Activated naive CD4-positive, alpha-beta T cell treated with anti-CD3 and anti-CD28 coated beads, Interleukin-2, amount 10 ng/mL, durations not matched to agents 7 days and 5 days (primary cell): ENCODE results near the gene ZNF23.

ENCODE experiments used
- CTCF ChIA-PET: fragments of 350-600 bp; sonication (Branson Sonifier 250); formaldehyde crosslinking; loops from one replicate; lab custom pipeline; 2021; ENCODE audit warnings: antibody characterized with exemption; lab: Charles Lee
- DNase-seq: peaks from one replicate; pipeline ENCODE4 v3.0.0-alpha.2; 2020
- H3K27ac Mint-ChIP-seq: one replicate; pipeline ENCODE4 v1.8.0; 2021; ENCODE audit warnings: mild to moderate bottlenecking, moderate library complexity, mixed read lengths
- H3K27me3 Mint-ChIP-seq: one replicate; pipeline ENCODE4 v1.8.0; 2021; ENCODE audit warnings: mild to moderate bottlenecking, mixed read lengths
- H3K36me3 Mint-ChIP-seq: one replicate; pipeline ENCODE4 v1.8.0; 2021; ENCODE audit warnings: mixed read lengths
- H3K4me1 Mint-ChIP-seq: one replicate; pipeline ENCODE4 v1.8.0; 2021; ENCODE audit warnings: mixed read lengths
- H3K4me3 Mint-ChIP-seq: one replicate; pipeline ENCODE4 v1.8.0; 2021; ENCODE audit warnings: mild to moderate bottlenecking, moderate library complexity, mixed read lengths
- H3K9me3 Mint-ChIP-seq: one replicate; pipeline ENCODE4 v1.8.0; 2021; ENCODE audit warnings: mixed read lengths

ZNF23 gene

DNA sequence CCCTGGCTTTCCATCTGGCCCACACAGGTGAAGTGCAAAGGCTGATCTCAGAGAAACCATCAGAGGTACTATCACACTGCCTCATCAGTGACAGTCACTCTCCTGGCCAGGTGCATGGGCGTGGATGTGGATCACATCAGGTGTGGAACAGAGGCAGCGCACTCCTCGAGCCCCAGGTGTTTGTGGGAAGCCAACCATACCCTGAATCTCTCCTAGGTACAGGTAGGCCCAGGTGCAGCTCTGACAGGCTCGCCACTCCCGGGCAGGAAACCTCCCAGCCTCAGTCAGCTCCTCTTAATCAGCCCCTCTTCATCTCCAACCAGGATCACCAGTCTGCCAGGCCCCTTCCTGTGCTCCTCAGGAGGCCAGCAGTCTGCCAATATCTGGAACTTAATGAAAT is 51.9 kb downstream of the ZNF23 start:
- no peak overlapping the region for H3K27ac Mint-ChIP-seq
- CTCF ChIA-PET, result interaction anchor here (5.4 to 5.6 kb wide), 2 partner anchors 90 to 200 kb away, joined by 36 to 85 read pairs; no protein-coding TSS in a partner anchor

DNA sequence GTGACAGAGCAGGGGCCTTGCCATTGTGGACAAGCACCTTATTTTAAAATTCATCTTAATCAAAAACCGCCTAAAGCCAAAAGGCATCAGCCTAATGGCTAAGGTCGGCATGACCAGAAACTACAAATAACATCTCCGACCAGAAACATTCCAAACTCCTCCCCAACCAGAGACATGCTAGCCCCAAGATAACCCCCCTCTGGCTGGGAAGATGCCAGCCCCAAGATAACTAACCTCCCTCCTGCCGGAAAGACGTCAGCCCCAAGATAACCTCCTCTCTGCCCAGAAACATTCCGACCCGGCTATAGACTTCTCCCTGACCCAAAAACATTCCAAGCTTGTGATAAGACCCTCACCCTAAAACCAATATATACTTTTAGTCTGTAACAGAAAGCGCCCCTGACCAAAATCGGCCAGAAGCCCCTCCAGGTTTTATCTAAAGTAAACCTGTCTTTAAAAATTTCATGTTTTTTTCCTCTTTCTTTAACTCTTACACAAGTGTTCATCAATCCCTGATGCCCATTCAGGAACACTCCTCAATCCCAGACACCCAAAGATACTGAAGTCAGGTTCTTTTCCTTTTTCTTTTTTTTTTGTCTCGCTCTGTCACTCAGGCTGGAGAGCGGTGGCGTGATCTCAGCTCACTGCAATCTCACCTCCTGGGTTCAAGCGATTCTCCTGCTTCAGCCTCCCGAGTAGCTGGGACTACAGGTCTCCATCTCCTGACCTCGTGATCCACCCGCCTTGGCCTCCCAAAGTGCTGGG is 52.9 kb downstream of the ZNF23 start:
- no peaks in the 10 kb centered on the region for H3K36me3 Mint-ChIP-seq
- no peaks in the 10 kb centered on the region for H3K9me3 Mint-ChIP-seq
- peaks cover 49% of the 10 kb centered on the region for H3K27me3 Mint-ChIP-seq
- H3K4me1 Mint-ChIP-seq, result peaks cover 8% of the 10 kb centered on the region
- CTCF ChIA-PET, result interaction anchor here (5.4 kb wide), 1 partner anchor 201 kb away, joined by 36 read pairs; no protein-coding TSS in a partner anchor
- no peak overlapping the region for H3K27ac Mint-ChIP-seq
- no peak for DNase-seq
- no peak overlapping the region for H3K4me3 Mint-ChIP-seq

More for the DNA sequence above, 51.9 kb downstream of the ZNF23 start:
- H3K9me3 Mint-ChIP-seq, result no peaks in the 10 kb centered on the region
- DNase-seq, result no peak
- H3K36me3 Mint-ChIP-seq, result no peaks in the 10 kb centered on the region
- no peak overlapping the region for H3K4me3 Mint-ChIP-seq
- peaks cover 49% of the 10 kb centered on the region for H3K27me3 Mint-ChIP-seq
- H3K4me1 Mint-ChIP-seq, result peaks cover 8% of the 10 kb centered on the region

DNA sequence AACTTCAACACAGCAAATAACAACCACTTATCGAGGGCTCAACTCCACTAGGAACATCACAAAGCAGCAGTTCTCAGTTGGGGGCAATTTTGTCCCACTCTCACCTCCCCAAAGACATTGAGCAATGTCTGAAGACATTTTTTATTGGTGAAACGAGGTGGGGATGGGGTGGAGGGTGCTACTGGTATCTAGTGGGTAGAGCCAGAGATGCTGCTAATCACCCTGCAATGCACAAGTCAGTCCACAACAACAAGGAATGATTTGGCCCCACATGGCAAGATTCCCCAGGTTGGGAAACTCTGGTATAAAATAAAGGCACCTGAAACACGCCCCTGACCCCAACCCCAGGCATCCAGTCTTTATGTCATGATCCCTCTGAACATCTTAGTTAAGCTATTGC is 53.5 kb downstream of the ZNF23 start:
- Mint-ChIP-seq H3K27me3 (peaks cover 49% of the 10 kb centered on the region), H3K36me3 (no peaks in the 10 kb centered on the region), H3K27ac (no peak overlapping the region), H3K4me3 (no peak overlapping the region), H3K9me3 (no peaks in the 10 kb centered on the region), H3K4me1 (peaks cover 8% of the 10 kb centered on the region)
- DNase-seq, result no peak
- CTCF ChIA-PET, result no interaction called here

DNA sequence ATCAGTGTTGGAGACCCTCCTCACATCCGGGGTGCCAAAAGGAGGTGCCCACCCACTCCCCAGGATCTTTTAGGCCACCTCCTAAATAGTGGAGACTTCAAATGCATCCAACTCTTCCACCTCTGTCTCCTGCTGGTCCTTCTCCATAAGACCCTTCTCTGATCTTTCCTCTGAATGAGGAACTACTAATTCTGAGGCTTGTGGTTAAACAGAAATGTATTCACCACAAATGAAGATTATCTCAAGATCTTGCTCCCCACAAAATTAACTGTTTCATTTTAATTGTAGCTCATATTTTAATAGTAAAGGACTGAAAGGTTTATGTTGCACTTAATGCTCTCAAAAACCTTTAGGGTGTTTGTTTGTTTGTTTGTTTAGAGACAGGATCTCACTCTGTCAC is 54.3 kb downstream of the ZNF23 start:
- Mint-ChIP-seq H3K27ac (no peak overlapping the region), H3K9me3 (no peaks in the 10 kb centered on the region), H3K4me3 (no peak overlapping the region), H3K36me3 (no peaks in the 10 kb centered on the region), H3K4me1 (peaks cover 8% of the 10 kb centered on the region), H3K27me3 (peaks cover 47% of the 10 kb centered on the region)
- DNase-seq, result no peak
- CTCF ChIA-PET, result interaction anchor here (0.8 to 1.1 kb wide), 2 partner anchors 91 to 92 kb away, joined by 3 to 4 read pairs; no protein-coding TSS in a partner anchor

DNA sequence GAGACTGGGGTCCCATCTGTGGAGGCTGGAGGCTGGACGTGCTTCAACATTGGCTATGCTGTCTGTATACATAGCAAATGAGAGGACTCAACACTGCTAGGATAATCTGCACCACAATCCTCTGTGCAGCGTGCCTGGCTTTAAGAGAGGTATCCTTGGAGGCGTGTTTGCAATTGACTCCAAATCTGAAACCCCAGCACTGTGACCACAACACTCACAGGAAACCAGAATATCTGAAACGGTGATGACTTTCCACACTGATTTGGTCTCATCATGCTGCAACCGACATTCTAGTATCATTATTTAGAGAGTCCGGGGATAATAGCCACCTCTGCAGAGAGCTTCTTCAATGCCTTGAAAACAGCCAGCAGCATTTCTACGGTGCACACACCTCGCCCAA is 55.3 kb downstream of the ZNF23 start:
- CTCF ChIA-PET, result interaction anchor here (1.1 kb wide), 1 partner anchor 93 kb away, joined by 3 read pairs; no protein-coding TSS in a partner anchor
- peaks cover 8% of the 10 kb centered on the region for H3K4me1 Mint-ChIP-seq
- peaks cover 39% of the 10 kb centered on the region for H3K27me3 Mint-ChIP-seq
- H3K36me3 Mint-ChIP-seq, result no peaks in the 10 kb centered on the region
- no peak overlapping the region for H3K27ac Mint-ChIP-seq
- no peak overlapping the region for H3K4me3 Mint-ChIP-seq
- no peak for DNase-seq
- H3K9me3 Mint-ChIP-seq, result no peaks in the 10 kb centered on the region

DNA sequence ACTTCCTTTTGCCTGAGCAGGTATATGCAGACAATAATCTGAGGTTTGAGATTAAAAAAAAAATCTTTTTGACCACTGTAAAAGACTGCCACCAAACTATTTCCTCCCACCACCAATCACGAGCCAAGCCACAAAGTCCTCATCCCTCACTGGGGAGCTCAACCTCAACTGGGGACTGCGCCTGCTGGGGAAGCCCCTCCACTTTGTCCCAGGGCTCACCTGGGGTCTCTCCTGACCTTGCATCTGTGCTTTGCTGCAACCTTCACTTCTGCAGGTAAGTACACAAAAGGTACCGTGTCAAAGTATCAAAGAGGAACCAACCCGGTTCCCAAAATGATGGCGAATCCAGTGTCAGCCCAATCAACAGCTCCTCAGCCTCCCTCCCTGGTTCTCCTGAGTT is 55.7 kb downstream of the ZNF23 start:
- Mint-ChIP-seq H3K9me3 (no peaks in the 10 kb centered on the region), H3K4me1 (peaks cover 8% of the 10 kb centered on the region), H3K36me3 (no peaks in the 10 kb centered on the region), H3K27ac (no peak overlapping the region), H3K4me3 (no peak overlapping the region), H3K27me3 (peaks cover 39% of the 10 kb centered on the region)
- CTCF ChIA-PET, result no interaction called here
- DNase-seq, result no peak

DNA sequence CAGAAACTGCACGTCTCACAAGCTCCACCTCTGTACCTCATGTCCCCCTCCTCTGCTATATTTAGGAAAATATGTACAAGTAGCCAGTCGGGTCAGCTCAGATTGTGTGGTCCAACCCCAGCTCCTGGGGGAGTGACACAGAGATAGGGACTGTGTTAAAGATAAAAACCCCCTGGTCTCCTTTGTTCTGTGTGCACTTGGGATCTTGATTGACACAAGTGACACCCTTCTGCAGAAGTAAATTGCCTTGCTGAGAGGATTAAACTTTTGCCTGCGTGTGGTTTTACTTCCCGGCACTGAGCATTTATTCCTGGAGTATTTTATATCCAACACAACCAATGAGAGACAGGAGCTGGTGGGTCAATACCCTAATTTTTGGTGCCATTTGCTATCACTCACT is 57.7 kb downstream of the ZNF23 start:
- CTCF ChIA-PET, result interaction anchor here (0.8 to 1.5 kb wide), 3 partner anchors 8 to 207 kb away, joined by 3 to 9 read pairs (median 6); no protein-coding TSS in a partner anchor
- no peak for DNase-seq
- no peak overlapping the region for H3K27ac Mint-ChIP-seq
- H3K9me3 Mint-ChIP-seq, result no peaks in the 10 kb centered on the region
- H3K4me1 Mint-ChIP-seq, result peaks cover 8% of the 10 kb centered on the region
- H3K27me3 Mint-ChIP-seq, result peaks cover 25% of the 10 kb centered on the region
- H3K36me3 Mint-ChIP-seq, result no peaks in the 10 kb centered on the region
- H3K4me3 Mint-ChIP-seq, result no peak overlapping the region

DNA sequence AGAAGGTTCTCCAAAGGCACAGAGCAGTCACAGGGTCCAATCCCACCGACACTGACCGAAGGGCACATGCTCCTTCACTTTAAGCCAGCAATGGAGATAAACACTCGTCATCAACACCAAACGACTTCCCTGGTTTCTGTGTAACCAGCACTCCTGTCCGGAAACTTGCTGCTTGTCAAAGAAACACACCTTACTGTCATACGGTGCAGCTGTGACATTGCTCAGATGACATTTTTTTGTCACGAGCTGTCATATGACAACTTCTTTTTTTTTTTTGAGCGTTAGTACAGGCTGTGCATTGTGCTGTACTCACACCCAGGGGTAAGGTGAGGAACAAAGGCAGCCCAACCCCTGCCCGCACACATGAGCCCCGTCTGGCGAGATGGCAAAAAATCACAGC is 59.4 kb downstream of the ZNF23 start:
- no peak for DNase-seq

DNA sequence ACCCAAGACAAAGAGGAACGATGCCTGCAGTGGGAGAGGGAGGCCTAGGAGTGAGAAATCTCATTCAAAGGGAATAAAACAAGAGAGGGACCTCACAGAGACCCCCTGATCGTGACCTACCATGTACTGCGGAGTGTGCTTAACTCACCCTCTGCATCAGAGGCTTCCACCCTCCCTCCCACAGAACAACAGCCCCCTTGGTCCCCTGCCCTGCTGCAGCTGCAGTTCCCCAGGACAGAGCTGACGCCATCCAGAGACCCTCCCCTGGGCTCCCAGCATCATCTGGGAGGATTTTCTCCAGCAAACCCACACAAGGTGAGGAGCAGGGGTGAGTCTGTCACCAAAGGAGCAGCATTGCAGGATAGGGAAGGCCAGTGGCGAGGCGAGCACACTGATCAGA is 60.0 kb downstream of the ZNF23 start:
- Mint-ChIP-seq H3K9me3 (no peaks in the 10 kb centered on the region), H3K27me3 (peaks cover 16% of the 10 kb centered on the region), H3K4me3 (no peak overlapping the region), H3K36me3 (no peaks in the 10 kb centered on the region), H3K4me1 (peaks cover 5% of the 10 kb centered on the region), H3K27ac (no peak overlapping the region)
- no peak for DNase-seq
- CTCF ChIA-PET, result no interaction called here

More for the DNA sequence above, 59.4 kb downstream of the ZNF23 start:
- Mint-ChIP-seq H3K27ac (no peak overlapping the region), H3K27me3 (peaks cover 22% of the 10 kb centered on the region), H3K9me3 (no peaks in the 10 kb centered on the region), H3K4me1 (peaks cover 6% of the 10 kb centered on the region), H3K4me3 (no peak overlapping the region), H3K36me3 (no peaks in the 10 kb centered on the region)
- CTCF ChIA-PET, result no interaction called here

DNA sequence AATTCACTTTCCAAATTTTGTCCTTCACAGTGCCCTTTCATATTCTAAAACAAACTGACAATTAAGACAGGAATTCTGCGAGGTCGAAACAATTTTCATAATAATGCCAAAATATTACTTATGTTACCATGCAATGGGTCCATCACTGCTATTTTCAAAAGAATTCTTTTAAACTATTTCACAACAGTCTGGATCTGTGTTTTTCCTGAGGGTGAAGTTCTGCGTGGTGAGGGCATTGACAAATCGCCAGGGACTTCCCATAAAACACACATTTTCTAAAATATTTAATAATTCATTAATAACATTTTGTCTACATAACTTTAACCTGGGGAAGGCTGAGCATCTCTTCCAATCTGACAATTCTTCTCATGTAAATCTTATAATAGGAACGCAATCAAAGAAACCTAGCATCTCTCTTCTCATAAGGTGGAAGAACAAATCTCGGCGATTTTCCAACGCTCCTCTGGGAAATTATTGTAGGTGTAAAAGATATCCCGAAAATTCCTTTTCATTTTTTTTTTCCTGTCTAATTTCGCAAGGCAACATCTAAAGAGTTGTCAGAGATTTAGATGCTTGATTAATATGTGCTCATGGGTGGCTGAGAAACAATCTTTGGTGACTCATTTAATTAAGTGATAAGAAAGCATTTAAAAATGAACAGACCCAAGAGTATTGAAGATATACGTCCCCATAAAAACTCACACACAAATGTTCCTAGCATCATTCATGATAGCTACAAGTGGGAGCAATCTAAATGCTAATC is 62.1 kb downstream of the ZNF23 start:
- H3K4me1 Mint-ChIP-seq, result no peaks in the 10 kb centered on the region
- no peaks in the 10 kb centered on the region for H3K36me3 Mint-ChIP-seq
- no peak overlapping the region for H3K27ac Mint-ChIP-seq
- no peaks in the 10 kb centered on the region for H3K9me3 Mint-ChIP-seq
- H3K4me3 Mint-ChIP-seq, result no peak overlapping the region
- no peak for DNase-seq
- peaks cover 6% of the 10 kb centered on the region for H3K27me3 Mint-ChIP-seq
- CTCF ChIA-PET, result interaction anchor here (0.7 kb wide), 1 partner anchor 1585 kb away, joined by 3 read pairs; no protein-coding TSS in a partner anchor
